ENCODE results near the gene SEC23IP.

Gene SEC23IP

DNA sequence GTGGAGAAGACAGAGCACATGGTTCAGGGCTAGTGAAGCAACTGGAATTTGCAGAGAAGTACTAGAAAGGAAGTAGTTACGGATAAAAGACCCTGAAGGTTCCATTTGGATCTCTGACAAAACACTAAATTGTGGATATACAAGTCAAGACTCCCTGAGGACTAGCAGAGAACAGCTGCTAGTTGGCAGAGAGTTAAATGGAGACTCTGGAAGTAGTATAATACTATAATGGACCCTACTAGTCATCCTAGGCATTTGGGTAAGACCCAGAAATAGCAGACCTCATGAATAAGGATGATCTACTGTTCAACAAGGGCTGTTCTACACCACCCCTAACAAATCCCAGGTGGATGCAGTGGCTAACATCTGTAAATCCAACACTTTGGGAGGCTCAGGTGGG is 39.0 kb upstream of the SEC23IP start:
- TF ChIP-seq CTCF (IDR thresholded peaks at IDR 0.05; ENCODE audit: low read depth, low read length, missing control alignments), result no peak
- no peak for DNase-seq (ENCODE audit: low read depth)
- H3K4me3 ChIP-seq (ENCODE audit: low read depth, low read length), result no peak overlapping the region

DNA sequence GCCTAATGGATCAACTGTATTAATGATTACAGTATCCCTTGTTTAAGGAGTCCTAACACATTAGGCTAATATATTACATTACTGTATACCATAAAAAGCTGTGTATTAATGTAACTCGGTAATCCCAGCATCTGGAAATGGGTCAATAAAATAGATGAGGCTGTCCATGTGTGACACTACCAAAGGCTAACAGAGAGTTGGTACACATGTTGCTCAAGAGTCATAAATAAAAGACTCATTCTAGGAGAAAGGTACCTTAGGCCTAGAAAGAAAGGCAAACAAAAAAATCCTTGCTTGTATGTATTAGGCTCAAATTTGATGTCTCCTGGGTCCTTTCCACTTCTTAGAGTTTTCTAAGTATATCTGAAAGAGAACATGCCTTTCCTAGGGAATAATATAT is 34.5 kb upstream of the SEC23IP start:
- no peak for DNase-seq (ENCODE audit: low read depth)
- no peak for TF ChIP-seq CTCF (IDR thresholded peaks at IDR 0.05; ENCODE audit: low read depth, low read length, missing control alignments)
- no peak overlapping the region for H3K4me3 ChIP-seq (ENCODE audit: low read depth, low read length)

- no peak for DNase-seq (ENCODE audit: low read depth)
- peak; percentile 41 for TF ChIP-seq CTCF (IDR thresholded peaks at IDR 0.05; ENCODE audit: low read depth, low read length, missing control alignments)
- no peak overlapping the region for H3K4me3 ChIP-seq (ENCODE audit: low read depth, low read length)
Measured at GRCh38 chr10:119859420-119860258, 32.9 kb upstream of the SEC23IP start.

- TF ChIP-seq CTCF (IDR thresholded peaks at IDR 0.05; ENCODE audit: low read depth, low read length, missing control alignments), result no peak
- no peak for DNase-seq (ENCODE audit: low read depth)
- H3K4me3 ChIP-seq (ENCODE audit: low read depth, low read length), result no peak overlapping the region
Measured at GRCh38 chr10:119860866-119861607, 31.5 kb upstream of the SEC23IP start.

DNA sequence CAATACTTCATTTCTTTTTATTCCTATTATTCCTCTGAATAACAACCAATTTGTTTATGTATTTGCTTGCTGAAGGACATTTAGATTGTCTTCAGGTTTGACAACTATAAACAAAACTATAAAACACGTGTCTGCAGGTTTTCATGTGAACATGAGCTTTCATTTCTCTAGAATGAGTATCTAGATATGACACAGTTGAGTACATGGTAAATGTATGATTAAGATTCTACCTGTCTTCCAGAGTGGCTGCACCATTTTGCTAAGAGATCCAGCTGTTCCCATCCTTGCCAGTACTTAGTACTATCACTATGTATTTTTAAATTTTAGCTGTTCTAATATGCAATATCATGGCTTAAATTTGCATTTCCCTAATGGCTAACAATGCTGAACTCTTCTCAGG is 30.0 kb upstream of the SEC23IP start:
- no peak for TF ChIP-seq CTCF (IDR thresholded peaks at IDR 0.05; ENCODE audit: low read depth, low read length, missing control alignments)
- DNase-seq (ENCODE audit: low read depth), result no peak
- no peak overlapping the region for H3K4me3 ChIP-seq (ENCODE audit: low read depth, low read length)

- H3K4me3 ChIP-seq (ENCODE audit: low read depth, low read length), result no peak overlapping the region
- no peak for TF ChIP-seq CTCF (IDR thresholded peaks at IDR 0.05; ENCODE audit: low read depth, low read length, missing control alignments)
- DNase-seq (ENCODE audit: low read depth), result no peak
Measured at GRCh38 chr10:119863951-119864565, 28.5 kb upstream of the SEC23IP start.

All from GM12864 (cell line).